GM19240 (cell line): ENCODE measurements around the gene ZNF438.

Source experiments
- DNase-seq: peaks from one replicate; pipeline ENCODE4 v3.0.0; 2011; ENCODE audit warnings: low spot score; ENCODE audit not compliant: insufficient read length

ZNF438 gene

DNA sequence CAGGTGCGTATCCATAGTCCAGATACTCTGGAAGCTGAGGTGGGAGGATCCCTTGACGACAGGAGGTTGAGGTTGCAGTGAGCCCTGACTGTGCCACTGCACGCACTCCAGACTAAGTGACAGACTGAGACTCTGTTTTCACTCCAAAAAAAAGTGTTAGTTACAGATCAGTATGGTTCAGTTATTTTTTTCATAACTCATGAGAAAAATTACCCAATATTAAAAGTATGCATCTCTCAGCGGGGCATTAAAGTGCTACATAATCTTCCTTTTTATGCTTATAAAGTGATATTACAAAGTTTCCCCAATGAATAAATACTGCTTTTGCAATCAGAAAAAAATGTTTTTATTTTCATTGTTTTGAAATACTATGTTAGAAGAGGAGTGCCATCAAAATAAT is 147.9 kb downstream of the ZNF438 start:
- no peak for DNase-seq

DNA sequence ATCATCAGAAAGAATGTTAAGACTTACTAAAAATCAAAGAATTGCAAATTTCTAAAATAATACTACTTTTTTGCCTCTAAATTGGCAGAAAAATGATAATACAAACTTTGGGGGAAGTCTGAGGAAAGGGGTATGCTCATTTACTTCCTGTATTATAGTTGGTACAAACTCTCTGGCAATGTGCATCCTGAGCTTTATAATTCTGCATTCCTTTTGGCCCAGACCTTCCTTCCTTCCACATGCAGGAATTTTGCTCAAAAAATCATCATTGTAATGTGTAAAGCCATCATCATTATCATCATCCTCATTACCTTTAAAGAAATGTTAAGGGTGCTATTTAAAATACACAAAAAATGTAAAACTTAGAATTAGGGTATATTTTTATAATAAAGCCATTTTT is 148.5 kb downstream of the ZNF438 start:
- no peak for DNase-seq

DNA sequence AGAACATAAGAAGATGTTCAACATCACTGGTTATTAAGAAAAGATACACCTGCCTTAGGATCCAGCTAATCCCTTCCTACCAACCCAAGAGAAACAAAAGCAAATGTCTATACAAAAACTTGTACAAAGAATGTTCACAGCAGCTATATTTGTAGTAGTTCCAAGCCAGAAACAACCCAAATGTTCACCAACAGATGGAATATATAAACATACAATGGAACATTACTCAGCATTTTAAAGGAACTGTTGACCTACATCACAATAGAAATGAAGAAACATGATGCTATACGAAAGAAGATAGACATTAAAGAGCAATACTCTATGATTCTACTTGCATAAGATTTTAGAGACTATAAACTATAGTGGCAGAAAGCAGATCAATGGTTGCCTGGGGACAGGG is 149.4 kb downstream of the ZNF438 start:
- DNase-seq: no peak

DNA sequence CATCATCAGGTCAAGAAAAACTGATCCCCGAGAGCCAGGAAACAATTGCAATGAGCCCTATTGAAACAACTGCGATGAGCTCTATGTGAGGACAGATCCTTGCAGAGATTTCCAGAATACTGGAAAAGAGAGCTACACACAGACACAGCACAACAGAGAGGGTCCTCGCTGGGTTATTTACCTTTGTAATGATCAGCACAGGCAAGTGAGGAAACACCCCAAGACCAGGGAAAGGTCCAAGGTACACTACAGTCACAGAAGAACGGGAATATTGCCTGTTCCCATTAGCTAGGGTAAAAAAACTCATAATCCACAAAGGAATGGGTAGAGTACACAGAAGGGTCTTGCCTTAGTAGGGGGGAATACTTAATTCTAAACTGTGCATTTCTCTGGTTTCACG is 152.7 kb downstream of the ZNF438 start:
- DNase-seq: no peak

DNA sequence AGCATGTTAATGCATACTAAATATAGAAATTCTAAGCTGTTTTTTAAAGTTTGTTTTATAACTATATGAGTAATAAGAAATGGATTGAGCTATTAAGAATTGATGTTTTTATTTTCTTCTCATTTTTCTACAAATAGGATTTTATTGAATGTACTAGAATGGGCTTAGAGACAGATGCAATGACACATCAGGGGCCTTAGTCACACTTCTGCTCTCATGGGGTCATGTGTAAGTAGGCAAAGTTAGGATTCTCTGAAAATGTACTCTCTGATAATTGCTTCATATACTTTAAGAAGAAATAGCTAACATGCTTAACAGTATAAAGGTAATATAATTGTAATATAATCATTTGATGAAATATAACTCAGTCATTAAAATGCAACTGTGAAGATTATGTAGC is 154.6 kb downstream of the ZNF438 start:
- DNase-seq: no peak

DNA sequence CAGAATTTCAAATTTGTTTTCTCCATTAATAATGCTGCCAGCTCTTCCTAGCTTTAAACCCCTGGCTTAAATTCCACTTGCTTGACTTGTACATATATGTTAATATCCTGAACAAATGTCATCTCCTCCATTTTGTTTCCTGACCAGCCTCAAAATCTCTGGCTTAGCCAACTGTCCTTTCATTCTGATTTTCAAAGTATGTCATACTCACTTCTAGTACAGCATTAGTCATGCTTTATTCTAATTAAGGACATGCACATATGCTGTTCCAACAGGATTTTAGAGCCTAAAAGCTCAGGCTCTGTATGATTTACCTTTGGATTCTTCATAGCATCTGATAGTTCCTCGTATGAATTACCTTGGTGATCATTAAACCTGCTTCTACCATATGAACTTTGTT is 158.3 kb downstream of the ZNF438 start:
- no peak for DNase-seq

DNA sequence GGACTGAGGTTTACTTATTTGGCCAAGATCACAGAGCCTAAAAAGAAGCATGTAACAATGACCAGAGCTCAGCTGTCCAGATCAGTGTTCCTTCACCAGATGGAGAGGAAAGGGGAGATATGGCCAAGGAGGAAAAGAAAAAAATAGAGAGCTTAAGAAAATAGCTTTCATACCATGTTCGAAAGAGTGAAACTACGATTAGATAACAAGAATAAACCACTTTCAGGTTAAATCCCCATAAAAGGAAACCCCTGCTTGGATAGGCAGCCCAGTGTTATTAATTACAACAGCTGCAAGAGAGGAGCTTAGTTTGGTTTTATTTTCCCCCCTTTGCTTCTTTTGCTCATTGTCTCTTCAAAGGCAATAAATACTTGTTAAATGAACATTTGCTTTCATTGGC is 160.8 kb downstream of the ZNF438 start:
- DNase-seq: no peak

DNA sequence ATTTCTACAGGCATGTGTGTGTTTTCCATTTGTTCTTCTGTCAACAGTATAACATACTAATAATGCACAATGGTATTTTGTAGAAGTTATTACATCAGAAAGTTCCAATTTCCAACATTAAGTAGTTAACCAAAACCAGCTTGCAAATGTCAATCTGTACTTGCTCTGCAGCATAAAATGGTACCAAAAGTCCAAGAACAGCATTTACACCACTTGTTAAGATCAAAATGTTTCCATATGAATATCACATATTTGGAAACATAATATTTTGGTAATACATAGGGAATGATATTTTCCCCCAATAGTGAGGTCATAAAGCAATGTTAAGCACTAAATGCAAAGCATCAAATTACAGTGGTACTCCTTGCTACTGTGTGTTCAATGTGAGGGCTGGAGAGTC is 162.1 kb downstream of the ZNF438 start:
- no peak for DNase-seq

DNA sequence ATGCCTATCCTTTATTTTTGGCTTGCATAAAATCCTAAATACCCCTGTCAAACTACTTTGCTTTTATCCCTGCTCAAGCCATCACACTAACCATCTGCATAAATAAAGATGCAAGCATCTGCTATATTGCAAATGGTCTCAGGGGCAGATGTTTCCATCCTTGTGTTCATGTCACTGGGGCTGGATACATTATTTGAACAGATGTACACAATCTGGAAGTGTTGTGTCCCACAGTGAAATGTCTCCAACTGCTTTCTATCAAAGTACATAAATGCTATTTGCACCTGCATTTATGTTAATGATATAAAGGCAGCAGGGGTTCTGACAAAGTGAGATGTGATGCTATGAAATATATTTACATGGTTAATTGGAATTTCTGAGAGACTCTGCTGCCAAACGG is 163.1 kb downstream of the ZNF438 start:
- no peak for DNase-seq

DNA sequence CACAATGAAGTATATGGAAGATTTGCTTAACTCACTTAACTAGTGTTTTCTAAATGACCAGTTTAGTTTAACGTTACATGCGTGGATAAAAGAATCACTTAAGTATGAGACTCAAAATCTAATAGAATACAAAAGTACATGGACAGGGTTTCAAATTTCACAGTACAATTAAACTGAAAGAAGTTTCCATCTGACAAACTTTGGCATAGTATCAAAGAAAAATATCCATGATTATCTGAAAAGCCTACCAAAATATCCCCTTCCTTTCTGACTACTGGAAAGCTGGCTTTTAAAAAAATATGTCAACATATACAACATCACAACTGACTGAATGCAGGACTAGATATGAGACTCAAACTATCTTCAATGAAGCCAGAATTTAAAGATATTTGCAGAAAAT is 164.8 kb downstream of the ZNF438 start:
- DNase-seq: no peak

DNA sequence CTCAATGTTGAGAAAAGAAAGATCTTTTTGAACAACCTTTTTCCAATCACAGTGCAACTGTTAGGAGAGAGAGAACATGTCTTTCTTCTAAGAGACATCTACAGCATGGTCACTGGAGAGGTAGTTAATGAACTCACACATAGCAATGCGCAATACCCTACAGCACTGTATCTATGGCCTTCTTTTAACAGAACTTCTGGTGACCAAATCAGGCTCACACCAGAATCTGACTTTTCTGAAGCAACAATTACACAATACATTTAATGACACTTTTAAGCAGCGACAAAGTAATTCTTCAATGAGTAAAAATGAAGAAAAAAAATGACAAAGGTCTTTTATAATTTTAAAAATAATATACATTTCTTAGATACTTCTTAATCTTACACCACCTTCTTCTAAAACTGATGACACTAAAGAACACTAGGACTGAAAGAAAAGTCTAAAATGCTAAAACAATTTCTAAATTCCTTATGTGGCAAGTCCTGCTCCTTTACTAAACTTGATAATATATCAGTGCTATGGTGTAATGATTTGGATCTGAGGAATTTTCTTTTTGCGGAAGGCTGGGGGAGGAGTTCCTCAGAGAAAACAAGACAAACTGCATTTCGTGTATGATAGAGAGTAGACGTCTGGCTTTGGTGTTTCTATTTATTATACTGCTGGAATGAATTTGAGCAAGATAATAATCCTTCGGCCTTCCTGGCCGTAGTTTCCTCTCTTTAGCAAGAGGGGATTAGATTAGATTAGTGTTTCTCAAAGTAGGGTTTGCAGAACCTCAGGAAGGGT is 166.3 kb downstream of the ZNF438 start:
- DNase-seq: no peak

DNA sequence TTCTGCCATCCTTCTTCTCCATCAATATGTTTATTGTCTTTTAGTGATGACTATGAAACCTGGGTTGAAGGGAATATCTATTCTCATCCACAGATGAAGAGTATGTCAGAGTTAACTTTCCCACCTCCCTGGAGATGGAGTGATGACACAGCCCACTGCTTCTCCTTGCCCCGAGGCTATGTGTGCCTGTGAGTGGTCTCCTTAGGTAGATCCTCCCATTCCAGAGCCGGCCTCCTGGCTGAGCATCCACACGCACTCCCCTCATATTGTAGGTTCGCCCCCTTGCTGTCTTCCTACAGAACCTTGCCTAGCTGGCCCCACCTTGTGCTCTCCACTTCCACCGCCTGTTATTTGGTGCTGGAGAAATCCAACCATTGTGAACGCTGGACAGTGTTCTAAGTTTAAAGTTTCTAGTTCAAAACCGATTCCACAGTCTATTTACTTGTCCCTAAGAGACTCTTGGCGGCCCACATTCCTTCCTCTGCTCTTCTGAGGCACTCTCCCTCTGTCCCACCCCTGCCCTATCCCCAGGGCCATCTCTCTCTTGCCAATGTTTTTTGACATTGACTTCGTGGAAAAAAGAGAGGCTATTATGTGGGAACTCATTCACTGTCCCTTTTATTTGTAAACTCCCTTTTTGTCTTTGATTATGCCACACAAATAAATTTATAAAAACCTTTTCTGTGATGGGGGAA is 168.0 kb downstream of the ZNF438 start:
- DNase-seq: no peak

DNA sequence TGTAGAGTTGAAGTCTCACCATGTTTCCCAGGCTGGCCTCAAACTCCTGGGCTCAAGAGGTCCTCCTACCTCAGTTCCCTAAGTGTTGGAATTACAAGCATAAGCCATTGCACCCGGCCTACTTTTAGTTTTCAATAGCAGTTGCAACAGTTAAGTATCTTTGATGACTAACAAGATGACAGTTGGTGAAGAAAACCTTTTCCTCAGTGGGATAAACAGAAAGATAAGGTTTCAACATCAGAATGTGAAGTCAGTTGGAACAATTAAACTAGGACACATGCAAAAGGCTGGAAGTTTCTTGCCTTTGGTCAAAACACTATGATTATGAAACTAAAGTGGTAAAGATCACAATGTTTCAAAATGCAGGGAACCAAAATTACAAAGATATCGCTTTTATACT is 169.2 kb downstream of the ZNF438 start:
- DNase-seq: no peak

DNA sequence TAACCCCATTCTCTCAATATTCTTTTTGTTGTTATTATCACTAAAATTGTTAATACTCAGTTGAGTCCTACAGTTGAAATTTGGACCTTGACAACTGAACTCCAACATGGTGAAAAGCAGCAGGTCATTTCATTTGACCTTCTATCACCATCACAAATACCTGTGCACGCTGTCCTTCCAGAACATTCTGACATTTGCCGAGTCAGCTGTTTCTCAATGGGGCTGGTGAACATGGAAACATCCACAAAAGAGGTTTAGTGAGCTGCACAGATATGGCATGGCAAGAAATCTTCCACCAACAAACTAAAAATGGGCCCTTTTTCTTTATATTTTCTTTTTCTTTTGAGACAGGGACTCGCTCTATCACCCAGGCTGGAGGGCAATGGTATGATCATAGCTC is 169.7 kb downstream of the ZNF438 start:
- DNase-seq: no peak

DNA sequence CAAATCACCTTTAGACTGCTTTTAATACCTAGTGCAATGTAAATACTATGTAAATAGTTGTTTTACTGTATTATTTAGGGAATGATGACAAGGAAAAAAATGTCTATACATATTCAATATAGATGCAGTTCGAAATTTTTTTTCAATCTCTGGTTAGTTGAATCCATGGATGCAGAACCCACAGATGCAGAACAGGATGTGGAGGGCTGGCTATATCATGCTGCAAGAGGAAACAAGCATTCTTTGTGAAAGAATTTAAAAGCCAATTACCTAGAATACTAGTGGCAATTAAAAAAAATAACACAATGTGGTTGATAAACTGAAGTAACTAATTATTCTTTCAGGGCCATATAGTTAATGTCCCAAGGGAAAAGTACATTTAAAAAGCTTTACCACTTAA is 170.4 kb downstream of the ZNF438 start:
- no peak for DNase-seq

DNA sequence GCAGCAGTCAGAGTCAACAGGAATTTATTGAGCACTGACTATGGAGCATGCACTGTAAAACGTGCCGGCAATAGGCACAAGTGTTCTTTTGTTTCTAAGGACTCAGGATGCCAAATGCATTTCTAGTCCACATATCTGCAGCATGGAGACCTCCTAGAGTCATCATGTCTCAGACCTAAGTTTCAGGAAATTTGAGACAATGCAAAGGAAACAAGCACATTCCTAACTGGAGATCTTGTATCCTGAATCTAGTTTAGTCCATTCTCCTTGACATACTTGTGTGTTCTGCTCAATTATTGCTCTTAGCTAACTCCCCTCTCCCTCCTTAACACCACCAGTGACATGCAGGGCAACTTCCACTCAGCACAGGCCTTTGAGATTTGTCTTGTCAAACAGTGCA is 173.2 kb downstream of the ZNF438 start:
- no peak for DNase-seq

DNA sequence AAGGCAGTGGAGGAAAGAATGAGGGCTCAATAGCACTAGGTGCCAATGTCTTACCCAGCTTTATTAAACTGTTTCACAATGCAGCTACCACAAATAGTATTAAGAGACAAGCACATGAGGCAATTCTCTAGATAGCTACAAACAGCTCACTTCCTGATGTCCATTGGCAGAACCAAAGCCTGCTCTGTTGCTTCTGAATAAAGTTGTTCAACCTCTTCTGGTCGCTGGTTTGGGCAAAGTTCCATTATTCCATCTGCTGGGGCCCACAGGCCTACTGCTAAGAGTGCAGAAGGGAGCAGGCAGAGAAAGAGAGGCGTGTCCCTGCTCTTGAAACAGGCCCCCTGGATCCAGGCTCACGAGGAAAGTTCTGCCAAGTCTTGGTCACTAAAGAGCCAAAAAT is 173.9 kb downstream of the ZNF438 start:
- DNase-seq: no peak

DNA sequence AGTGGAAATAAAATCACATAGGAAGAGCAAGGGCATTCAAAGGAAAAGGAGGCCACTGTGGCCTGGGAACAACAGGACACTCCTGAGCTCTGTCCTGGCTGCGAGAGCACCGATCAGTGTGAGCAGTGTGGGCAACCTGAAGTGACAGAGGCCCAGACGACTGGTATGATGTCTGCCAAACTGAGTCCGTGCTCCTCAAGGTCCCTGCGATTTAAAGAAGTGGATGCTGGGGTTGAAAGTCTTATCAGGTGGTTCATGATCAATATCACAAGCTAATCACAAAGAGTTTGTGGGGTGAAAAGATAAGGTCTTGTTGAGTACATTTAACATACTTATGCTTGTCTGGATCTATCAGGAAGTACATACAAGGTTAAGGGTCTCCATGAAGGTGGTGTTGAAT is 176.5 kb downstream of the ZNF438 start:
- DNase-seq: no peak

DNA sequence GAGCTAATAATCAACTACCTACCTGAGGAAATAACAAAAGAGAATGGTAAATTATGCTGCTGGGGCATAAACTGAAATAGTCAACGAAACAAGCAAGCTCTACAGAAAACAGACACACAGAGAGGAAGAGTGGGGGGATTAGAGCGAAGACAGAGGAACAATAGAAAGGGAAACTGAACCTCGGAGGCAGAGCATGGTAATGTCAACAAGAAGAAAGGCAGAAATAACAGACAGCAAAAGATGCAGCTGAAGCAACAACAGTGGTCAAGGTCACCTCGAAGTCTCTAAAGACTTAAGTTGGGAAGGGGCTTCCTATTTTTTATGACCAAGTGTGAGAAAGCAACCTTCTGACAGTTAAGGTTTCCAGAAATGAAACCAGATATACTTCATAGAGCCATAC is 177.0 kb downstream of the ZNF438 start:
- no peak for DNase-seq

DNA sequence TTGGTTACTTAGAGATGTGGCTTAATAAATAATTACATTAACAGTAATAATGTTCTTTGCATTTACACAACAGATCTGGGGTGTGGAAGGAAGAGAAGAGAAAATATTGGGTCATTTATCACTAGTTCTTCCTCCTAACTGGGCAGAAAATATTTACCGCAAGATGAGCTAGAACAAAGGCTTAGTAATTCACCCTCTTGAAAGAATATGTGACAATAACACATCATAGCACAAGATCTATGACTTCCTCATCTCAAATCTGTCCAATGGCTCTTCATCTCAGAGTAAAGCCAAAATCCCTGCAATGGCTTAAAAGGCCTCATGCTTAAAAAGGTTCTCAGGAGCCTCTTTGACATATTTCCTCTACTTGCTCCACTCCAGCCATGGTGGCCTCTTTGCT is 178.6 kb downstream of the ZNF438 start:
- no peak for DNase-seq

DNA sequence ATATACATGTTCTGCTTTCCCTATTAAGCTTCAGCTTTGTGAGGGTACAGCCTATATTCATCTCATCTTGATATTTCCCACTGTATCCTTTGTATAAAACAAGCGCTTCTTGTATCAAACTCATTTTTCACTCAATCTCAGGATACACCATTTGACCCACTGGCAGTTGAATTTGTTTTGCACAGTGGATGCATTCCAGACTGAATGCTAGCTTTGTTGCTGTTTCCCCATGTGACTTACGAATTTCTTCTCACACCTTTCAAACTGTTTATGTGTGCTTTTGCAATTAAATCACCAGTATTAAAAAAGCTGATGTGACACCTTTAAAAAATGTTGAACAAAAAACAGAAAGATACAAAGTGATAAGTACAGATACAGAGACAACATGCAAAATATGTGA is 180.9 kb downstream of the ZNF438 start:
- no peak for DNase-seq

DNA sequence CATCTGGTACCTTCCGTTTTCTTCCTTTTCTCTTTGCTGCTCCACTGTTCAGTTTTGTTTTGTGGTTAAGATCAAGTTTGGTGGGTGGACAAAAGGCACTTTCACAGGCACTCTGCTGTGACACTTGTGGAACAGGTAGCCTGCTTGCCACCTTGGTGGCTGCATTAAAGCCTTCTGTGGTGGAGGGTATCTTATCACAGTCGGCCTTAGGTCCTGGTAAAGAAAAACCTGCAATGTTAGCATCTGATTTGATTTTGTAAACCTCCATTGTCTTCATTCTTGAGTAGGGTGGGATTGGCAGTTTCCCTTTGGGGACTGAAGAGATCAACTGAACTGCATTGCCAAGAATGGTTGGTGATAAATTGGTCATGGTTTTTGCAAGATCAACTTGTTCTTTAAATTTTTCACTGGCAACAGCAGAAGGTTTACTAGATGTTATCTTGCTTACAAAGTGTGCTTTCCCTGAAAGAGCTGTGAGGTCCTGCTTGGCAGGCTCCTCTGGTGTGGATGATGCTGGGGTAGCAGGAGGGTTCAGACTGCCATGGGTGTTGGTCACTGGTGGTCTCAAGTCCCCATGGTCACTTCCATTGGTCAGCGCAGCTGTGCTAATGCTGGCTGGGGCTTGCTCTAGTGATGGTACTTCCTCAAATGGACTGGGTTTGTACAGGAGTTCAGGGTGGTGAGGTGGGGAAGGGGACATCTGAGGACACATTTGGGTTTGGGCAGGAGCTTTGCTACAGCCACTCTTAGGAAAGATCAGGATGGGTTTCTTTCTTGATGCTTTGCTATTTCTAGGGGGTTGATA is 182.2 kb downstream of the ZNF438 start:
- no peak for DNase-seq
